Peyer's patch (tissue), 4 donors: Measurements from ENCODE around the gene SPINDOC. TPM values are rescaled to one million over a fixed set of nuclear protein-coding genes. Genes with fewer than 3 reads are reported as not detected.
A peak's percentile ranks its signal among the peaks of the same experiment; 100 is the strongest.

Experiments
- DNase-seq, 3 donors: peaks; one replicate each; pipeline ENCODE4 v3.0.0-alpha.2; 2017 to 2019
- H3K27ac ChIP-seq, 4 donors: fragments of 200-600 bp; sonication (generic); one replicate each; pipeline ENCODE4 v1.5.1; 2016 to 2019
- H3K27me3 ChIP-seq, 2 donors: fragments of 200-600 bp; sonication (generic); one replicate each; pipeline ENCODE4 v1.5.1; 2019
- H3K36me3 ChIP-seq, 3 donors: fragments of 200-600 bp; sonication (generic); one replicate each; pipeline ENCODE4 v1.5.1; 2016 to 2019
- H3K4me1 ChIP-seq, 4 donors: fragments of 200-600 bp; sonication (generic); one replicate each; pipeline ENCODE4 v1.5.1; 2016 to 2019
- H3K4me3 ChIP-seq, 4 donors: fragments of 200-600 bp; sonication (generic); 1 replicate in 3 of 4; 2 replicates in 1 of 4; pipeline ENCODE4 v1.5.1; 2016 to 2019; ENCODE audit warnings: mild to moderate bottlenecking in 1 of 4
- H3K9me3 ChIP-seq, 4 donors: fragments of 200-600 bp; sonication (generic); one replicate each; pipeline ENCODE4 v1.5.1; 2016 to 2019; ENCODE audit warnings: mild to moderate bottlenecking in 1 of 4
- CTCF ChIP-seq, 6 experiments: fragments of 450-650 bp in 4 of 6; fragments of 200-600 bp in 2 of 6; sonication (generic) in 1 of 6; IDR thresholded peaks; one replicate each; pipeline ENCODE4 v1.5.1; 2017 to 2019; ENCODE audit warnings: antibody characterized with exemption in 6 of 6, mild to moderate bottlenecking in 3 of 6, moderate library complexity in 1 of 6
- POLR2A ChIP-seq, 2 donors: fragments of 450-650 bp; IDR thresholded peaks; one replicate each; pipeline ENCODE4 v1.5.1; 2017; ENCODE audit warnings: antibody characterized with exemption in 2 of 2, mild to moderate bottlenecking in 2 of 2, moderate library complexity in 2 of 2
- small RNA-seq, 2 donors: library from RNA; depleted of rRNA; stranded (forward); fragments of <200 nt; gene quantifications; one replicate each; pipeline ENCODE3, GENCODE V24; 2016
- total RNA-seq, 4 donors: library from RNA; depleted of rRNA; stranded (reverse); fragments of >200 nt; gene quantifications; one replicate each; pipeline ENCODE4 v1.1.0, GENCODE V29; 2016

The SPINDOC gene
- total RNA-seq, 4 donors from 2014 or later = 3.5 to 15.7 (median 6.4) TPM

GRCh38 chr11:63872800-63873197 is 59.5 kb downstream of the SPINDOC start:
- no peaks in the 10 kb centered on the region for H3K9me3 ChIP-seq
- peak overlapping the region in 1 of 4 donors; percentile 29 for H3K4me3 ChIP-seq
- peaks cover 0 to 3% (median 0%) of the 10 kb centered on the region in 3 donors for H3K36me3 ChIP-seq
- H3K27ac ChIP-seq = peak overlapping the region in 3 of 4 donors; percentile 8 to 89 (median 60)
- H3K4me1 ChIP-seq = peaks cover 20 to 68% (median 26%) of the 10 kb centered on the region in 4 donors
- H3K27me3 ChIP-seq = no peaks in the 10 kb centered on the region
- TF ChIP-seq CTCF (IDR thresholded peaks at IDR 0.05) (no peak), POLR2A (IDR thresholded peaks at IDR 0.05) (no peak)
- peak in 1 of 3 donors; percentile 50 for DNase-seq

DNA sequence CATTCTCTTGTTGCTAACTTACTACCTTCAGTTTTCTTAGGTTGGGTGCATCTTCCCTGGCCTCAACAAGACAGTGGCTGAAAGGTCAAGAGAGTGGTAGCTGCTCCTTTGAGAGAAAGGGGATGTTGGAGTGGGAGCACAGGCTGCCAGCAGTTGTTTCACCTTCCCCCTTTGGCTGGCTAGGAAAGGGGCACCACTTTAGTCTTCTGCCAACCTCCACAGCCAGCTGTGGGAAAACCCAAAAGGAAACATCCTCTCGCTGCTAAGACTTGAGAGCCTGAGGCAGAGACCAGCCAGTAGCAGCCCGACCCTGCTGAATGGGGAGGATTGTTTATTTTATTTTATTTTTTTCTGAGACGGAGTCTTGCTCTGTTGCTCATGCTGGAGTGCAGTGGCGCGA is 60.1 kb downstream of the SPINDOC start:
- Histone ChIP-seq H3K4me3 (no peak overlapping the region), H3K4me1 (peaks cover 20 to 63% (median 25%) of the 10 kb centered on the region in 4 donors), H3K36me3 (peaks cover 0 to 3% (median 0%) of the 10 kb centered on the region in 3 donors), H3K9me3 (no peaks in the 10 kb centered on the region), H3K27ac (peak overlapping the region in 2 of 4 donors; percentile 0 to 28), H3K27me3 (no peaks in the 10 kb centered on the region)
- DNase-seq = peak in 1 of 3 donors; percentile 13
- no peak for TF ChIP-seq CTCF (IDR thresholded peaks at IDR 0.05)
- no peak for TF ChIP-seq POLR2A (IDR thresholded peaks at IDR 0.05)

- no peaks in the 10 kb centered on the region for H3K27me3 ChIP-seq
- no peaks in the 10 kb centered on the region for H3K9me3 ChIP-seq
- no peak for TF ChIP-seq CTCF (IDR thresholded peaks at IDR 0.05)
- TF ChIP-seq POLR2A (IDR thresholded peaks at IDR 0.05) = no peak
- H3K27ac ChIP-seq = no peak overlapping the region
- peaks cover 15 to 60% (median 19%) of the 10 kb centered on the region in 4 donors for H3K4me1 ChIP-seq
- H3K36me3 ChIP-seq = peaks cover 0 to 3% (median 0%) of the 10 kb centered on the region in 3 donors
- peak in 1 of 3 donors; percentile 13 for DNase-seq
- H3K4me3 ChIP-seq = no peak overlapping the region
Observed at GRCh38 chr11:63874511-63874910, 61.3 kb downstream of the SPINDOC start.

DNA sequence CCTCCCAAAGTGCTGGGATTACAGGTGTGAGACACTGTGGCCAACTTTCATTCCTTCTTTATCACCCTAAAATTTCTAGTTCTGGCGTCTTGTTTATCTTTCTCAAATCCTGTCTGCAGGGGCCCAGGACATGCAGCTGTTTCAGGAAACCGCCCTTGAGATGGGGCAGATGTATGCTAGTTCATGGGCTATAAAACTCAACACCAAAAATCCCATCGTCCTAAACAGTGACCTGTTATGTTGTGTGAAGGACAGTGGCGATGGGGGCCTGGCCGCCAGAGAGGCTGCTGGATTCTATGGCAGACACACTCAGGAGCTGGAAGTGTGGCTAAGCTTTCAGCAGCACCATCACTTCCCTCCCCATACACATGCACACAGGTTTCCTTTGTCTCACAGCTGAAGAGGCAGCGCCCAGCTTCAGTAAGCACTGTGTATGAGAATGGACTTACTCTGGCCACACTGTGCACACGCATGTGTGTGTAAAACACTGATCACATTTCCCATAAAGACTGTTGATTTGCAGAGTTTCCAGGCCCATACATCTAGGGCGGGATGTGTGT is 62.3 kb downstream of the SPINDOC start:
- DNase-seq = no peak

DNA sequence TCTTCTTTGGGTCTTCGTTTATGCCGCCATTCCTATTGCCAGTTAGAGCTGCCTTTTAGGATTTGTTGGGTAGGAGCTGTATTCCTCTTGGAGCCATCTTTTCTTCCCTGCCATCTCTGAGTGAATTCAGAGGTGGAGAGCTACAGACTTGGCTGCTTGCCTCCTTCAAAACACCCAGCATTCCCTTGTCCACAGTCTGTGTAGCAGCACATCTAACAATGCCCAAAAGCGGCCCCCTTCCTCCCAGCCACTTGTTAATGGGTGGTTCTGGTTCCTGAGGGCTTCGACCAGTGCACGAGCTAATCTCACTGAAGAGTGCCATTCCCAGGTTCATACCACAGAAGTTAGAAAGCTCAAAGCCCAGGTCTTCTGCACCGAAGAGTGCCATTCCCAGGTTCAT is 63.4 kb downstream of the SPINDOC start:
- no peaks in the 10 kb centered on the region for H3K9me3 ChIP-seq
- no peak for TF ChIP-seq CTCF (IDR thresholded peaks at IDR 0.05)
- TF ChIP-seq POLR2A (IDR thresholded peaks at IDR 0.05) = no peak
- H3K27ac ChIP-seq = no peak overlapping the region
- H3K36me3 ChIP-seq = peaks cover 0 to 3% (median 0%) of the 10 kb centered on the region in 3 donors
- H3K4me1 ChIP-seq = peaks cover 0 to 50% (median 15%) of the 10 kb centered on the region in 4 donors
- H3K27me3 ChIP-seq = no peaks in the 10 kb centered on the region
- no peak overlapping the region for H3K4me3 ChIP-seq
- DNase-seq = no peak

More for the DNA sequence above, 62.3 kb downstream of the SPINDOC start:
- no peaks in the 10 kb centered on the region for H3K27me3 ChIP-seq
- TF ChIP-seq POLR2A (IDR thresholded peaks at IDR 0.05) (no peak), CTCF (IDR thresholded peaks at IDR 0.05) (no peak)
- H3K4me1 ChIP-seq = peaks cover 5 to 58% (median 17%) of the 10 kb centered on the region in 4 donors
- H3K9me3 ChIP-seq = no peaks in the 10 kb centered on the region
- H3K36me3 ChIP-seq = peaks cover 0 to 3% (median 0%) of the 10 kb centered on the region in 3 donors
- H3K4me3 ChIP-seq = no peak overlapping the region
- no peak overlapping the region for H3K27ac ChIP-seq

Small RNA genes within 50 kb of the gene (small RNA-seq; reads per million reads assigned to genes)
- 0 reads per million in 2 donors for gene AP006289.1
- 0 reads per million in 2 donors for gene RN7SL596P

Other genes starting within 250 kb of the SPINDOC start
- 10 to 100 TPM in 3 of 4 donors, 1 to 10 TPM in 1; 6.8 to 20.1 (median 18.4) TPM for gene PLAAT3, start 199.0 kb upstream of the SPINDOC start, total RNA-seq
- 10 to 100 TPM; 25.5 to 38.4 (median 31.3) TPM for gene ATL3, start 142.1 kb upstream of the SPINDOC start, total RNA-seq
- 100 to 1,000 TPM in 3 of 4 donors, 10 to 100 TPM in 1; 47.9 to 132 (median 101) TPM for gene RTN3, start 132.0 kb upstream of the SPINDOC start, total RNA-seq
- gene ZFTA, start 44.7 kb upstream of the SPINDOC start, total RNA-seq = 10 to 100 TPM in 1 of 4 donors, 1 to 10 TPM in 3; 3.7 to 10.5 (median 8.5) TPM
- gene MARK2, start 25.7 kb downstream of the SPINDOC start, total RNA-seq = 10 to 100 TPM; 34.7 to 82.9 (median 72.1) TPM
- gene RCOR2, start 103.7 kb downstream of the SPINDOC start, total RNA-seq = under 1 TPM in 2 of 4 donors, not detected in 2; 0.57 to 0.67 TPM
- gene NAA40, start 125.5 kb downstream of the SPINDOC start, total RNA-seq = 10 to 100 TPM; 46.2 to 80.0 (median 57.1) TPM
- gene COX8A, start 161.2 kb downstream of the SPINDOC start, total RNA-seq = 1,000 to 10,000 TPM in 2 of 4 donors, 100 to 1,000 TPM in 2; 390 to 1,297 (median 877) TPM
- 100 to 1,000 TPM in 1 of 4 donors, 10 to 100 TPM in 3; 79.2 to 110 (median 95.4) TPM for gene OTUB1, start 173.0 kb downstream of the SPINDOC start, total RNA-seq
- gene FLRT1, start 222.5 kb downstream of the SPINDOC start, total RNA-seq = under 1 TPM in 1 of 4 donors, not detected in 3; 0.27 TPM